Measurements from ENCODE around the gene CDK19. TPM values are rescaled to one million over a fixed set of nuclear protein-coding genes. Genes with fewer than 3 reads are reported as not detected.

CDK19 gene
- total RNA-seq, 1 experiment from 2014 or later, result 11.7 TPM

DNA sequence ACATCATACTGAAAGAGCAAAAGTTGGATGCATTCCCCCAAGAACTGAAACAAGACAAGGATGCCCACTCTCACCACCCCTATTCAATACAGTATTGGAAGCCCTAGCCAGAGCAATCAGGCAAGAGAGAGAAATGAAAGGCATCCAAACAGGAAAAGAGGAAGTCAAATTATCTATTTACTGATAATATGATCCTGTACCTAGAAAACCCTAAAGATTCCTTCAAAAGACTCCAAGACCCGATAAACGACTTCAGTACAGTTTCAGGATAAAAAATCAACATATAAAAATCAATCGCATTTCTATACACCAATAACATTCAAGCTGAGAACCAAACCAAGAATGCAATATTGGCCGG lies 14.5 kb downstream of the CDK19 start:
- TF ChIP-seq ZNF423 (CRISPR knock-in tag; IDR thresholded peaks at IDR 0.05), result no peak
- TF ChIP-seq, protein P1, sequence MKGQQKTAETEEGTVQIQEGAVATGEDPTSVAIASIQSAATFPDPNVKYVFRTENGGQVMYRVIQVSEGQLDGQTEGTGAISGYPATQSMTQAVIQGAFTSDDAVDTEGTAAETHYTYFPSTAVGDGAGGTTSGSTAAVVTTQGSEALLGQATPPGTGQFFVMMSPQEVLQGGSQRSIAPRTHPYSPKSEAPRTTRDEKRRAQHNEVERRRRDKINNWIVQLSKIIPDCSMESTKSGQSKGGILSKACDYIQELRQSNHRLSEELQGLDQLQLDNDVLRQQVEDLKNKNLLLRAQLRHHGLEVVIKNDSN (CRISPR knock-in tag; IDR thresholded peaks at IDR 0.05), result no peak
- no peak for TF ChIP-seq TP53 (CRISPR knock-in tag; IDR thresholded peaks at IDR 0.05)
- TF ChIP-seq, protein P2, sequence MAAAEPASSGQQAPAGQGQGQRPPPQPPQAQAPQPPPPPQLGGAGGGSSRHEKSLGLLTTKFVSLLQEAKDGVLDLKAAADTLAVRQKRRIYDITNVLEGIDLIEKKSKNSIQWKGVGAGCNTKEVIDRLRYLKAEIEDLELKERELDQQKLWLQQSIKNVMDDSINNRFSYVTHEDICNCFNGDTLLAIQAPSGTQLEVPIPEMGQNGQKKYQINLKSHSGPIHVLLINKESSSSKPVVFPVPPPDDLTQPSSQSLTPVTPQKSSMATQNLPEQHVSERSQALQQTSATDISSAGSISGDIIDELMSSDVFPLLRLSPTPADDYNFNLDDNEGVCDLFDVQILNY (CRISPR knock-in tag; IDR thresholded peaks at IDR 0.05), result no peak

DNA sequence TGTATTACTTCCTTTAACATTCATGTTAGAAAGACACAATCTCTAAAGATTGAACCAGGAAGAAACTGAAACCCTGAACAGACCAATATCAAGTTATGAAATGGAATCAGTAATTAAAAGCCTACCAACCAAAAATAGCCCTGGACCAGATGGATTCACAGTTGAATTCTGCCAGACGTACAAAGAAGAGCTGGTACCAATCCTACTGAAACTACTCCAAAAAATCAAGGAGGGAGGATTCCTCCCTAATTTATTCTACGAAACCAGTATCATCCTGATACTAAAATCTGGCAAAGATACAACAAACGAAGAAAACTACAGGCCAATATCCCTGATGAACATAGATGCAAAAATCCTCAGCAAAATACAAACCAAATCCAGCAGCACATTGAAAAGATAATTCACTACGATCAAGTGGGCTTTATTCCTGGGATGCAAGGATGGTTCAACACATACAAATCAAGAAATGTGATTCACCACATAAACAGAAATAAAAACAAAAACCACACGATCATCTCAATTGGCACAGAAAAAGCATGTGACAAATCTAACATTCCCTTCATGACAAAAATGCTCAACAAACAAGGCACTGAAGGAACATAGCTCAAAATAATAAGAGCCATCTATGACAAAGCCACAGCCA lies 15.0 kb downstream of the CDK19 start:
- ChIA-PET POLR2A (interaction anchor here (0.6 to 1.2 kb wide), 2 partner anchors 76 to 189 kb away, joined by 3 read pairs; no protein-coding TSS in a partner anchor), CTCF (no interaction called here)
- Mint-ChIP-seq H3K4me1 (no peaks in the 10 kb centered on the region), H3K4me3 (no peak overlapping the region), H3K27ac (no peak overlapping the region; the same call in 1 of the 2 replicates), H3K36me3 (peaks cover 8% of the 10 kb centered on the region), H3K9me3 (peaks cover 18% of the 10 kb centered on the region), H3K27me3 (ENCODE audit: low read depth) (no peaks in the 10 kb centered on the region)
- no peak for DNase-seq (ENCODE audit: low spot score)
- TF ChIP-seq, protein P3, sequence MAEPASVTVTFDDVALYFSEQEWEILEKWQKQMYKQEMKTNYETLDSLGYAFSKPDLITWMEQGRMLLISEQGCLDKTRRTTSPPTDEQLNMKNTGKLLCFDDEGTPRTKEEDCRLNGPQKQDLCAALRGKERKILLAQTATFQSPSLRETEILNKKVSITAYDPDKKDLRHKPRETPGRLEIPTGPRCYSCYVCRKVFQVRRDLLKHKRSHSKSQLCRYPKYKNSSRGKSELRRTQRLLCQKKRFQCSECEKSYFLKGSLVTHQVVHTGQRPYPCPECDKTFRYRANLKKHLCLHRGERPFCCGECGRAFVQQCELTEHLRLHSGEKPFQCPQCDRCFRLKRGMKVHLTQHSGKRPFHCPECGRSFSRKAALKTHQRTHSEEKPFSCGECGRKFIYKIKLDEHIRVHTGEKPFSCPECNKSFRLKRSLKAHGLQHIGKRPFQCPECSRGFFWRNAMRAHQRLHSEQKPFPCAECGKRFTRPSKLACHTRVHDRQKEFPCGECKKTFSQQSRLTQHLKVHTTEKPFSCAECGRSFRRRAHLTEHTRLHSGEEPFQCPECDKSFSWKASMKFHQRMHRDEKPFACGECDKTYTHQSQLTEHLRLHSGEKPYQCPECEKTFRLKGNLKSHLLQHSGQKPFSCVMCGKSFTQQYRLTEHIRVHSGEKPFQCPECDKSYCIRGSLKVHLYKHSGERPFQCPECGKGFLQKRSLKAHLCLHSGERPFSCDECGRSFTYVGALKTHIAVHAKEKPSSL (CRISPR knock-in tag; conservative IDR thresholded peaks at IDR 0.05), result no peak
- TF ChIP-seq FOXP1 (CRISPR knock-in tag; IDR thresholded peaks at IDR 0.05; ENCODE audit: borderline replicate concordance) (no peak), CREM (CRISPR knock-in tag; IDR thresholded peaks at IDR 0.05) (no peak), CREB1 (CRISPR knock-in tag; IDR thresholded peaks at IDR 0.05) (no peak), TCF7 (CRISPR knock-in tag; IDR thresholded peaks at IDR 0.05; ENCODE audit: low read depth) (no peak)
- ATAC-seq, result no peak

More for the DNA sequence above, 14.5 kb downstream of the CDK19 start:
- H3K9me3 Mint-ChIP-seq, result peaks cover 18% of the 10 kb centered on the region
- no peaks in the 10 kb centered on the region for H3K4me1 Mint-ChIP-seq
- no peak overlapping the region; the same call in 1 of the 2 replicates for H3K27ac Mint-ChIP-seq
- no peaks in the 10 kb centered on the region for H3K27me3 Mint-ChIP-seq (ENCODE audit: low read depth)
- H3K36me3 Mint-ChIP-seq, result peaks cover 8% of the 10 kb centered on the region
- no peak overlapping the region for H3K4me3 Mint-ChIP-seq
- ChIA-PET CTCF (interaction anchor here (0.8 kb wide), 1 partner anchor 119 kb away, joined by 3 read pairs; no protein-coding TSS in a partner anchor), POLR2A (interaction anchor here (1.2 kb wide), 1 partner anchor 76 kb away, joined by 3 read pairs; no protein-coding TSS in a partner anchor)
- ATAC-seq, result no peak
- DNase-seq (ENCODE audit: low spot score), result no peak

DNA sequence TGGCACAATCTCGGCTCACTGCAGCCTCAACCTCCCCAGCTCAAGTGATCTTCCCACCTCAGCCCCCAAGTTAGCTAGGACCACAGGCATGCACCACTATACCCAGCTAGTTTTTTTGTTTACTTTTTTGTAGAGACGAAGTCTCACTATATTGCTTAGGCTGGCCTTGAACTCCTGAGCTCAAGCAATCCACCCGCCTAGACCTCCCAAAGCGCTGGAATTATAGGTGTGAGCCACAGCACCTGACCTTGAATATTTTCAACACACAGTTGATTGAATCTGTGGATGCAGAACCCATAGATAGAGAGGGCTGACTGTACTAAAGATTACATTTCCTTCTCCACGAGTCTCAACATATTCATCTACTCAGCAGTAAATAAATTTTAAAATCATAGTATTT lies 15.6 kb downstream of the CDK19 start:
- Mint-ChIP-seq H3K4me3 (no peak overlapping the region), H3K27me3 (ENCODE audit: low read depth) (no peaks in the 10 kb centered on the region), H3K9me3 (peaks cover 18% of the 10 kb centered on the region), H3K36me3 (peaks cover 8% of the 10 kb centered on the region), H3K4me1 (no peaks in the 10 kb centered on the region), H3K27ac (no peak overlapping the region)
- no peak for ATAC-seq
- CTCF ChIA-PET, result no interaction called here
- POLR2A ChIA-PET, result interaction anchor here (0.6 kb wide), 1 partner anchor 190 kb away, joined by 3 read pairs; no protein-coding TSS in a partner anchor
- DNase-seq (ENCODE audit: low spot score), result no peak
- TF ChIP-seq KAT7 (CRISPR knock-in tag; IDR thresholded peaks at IDR 0.05; ENCODE audit: borderline replicate concordance), result no peak
- TF ChIP-seq ATF1 (CRISPR knock-in tag; IDR thresholded peaks at IDR 0.05), result no peak
- no peak for TF ChIP-seq ETV6 (CRISPR knock-in tag; IDR thresholded peaks at IDR 0.05)
- TF ChIP-seq FOXJ3 (CRISPR knock-in tag; IDR thresholded peaks at IDR 0.05; ENCODE audit: borderline replicate concordance), result no peak
- TF ChIP-seq, protein P4, sequence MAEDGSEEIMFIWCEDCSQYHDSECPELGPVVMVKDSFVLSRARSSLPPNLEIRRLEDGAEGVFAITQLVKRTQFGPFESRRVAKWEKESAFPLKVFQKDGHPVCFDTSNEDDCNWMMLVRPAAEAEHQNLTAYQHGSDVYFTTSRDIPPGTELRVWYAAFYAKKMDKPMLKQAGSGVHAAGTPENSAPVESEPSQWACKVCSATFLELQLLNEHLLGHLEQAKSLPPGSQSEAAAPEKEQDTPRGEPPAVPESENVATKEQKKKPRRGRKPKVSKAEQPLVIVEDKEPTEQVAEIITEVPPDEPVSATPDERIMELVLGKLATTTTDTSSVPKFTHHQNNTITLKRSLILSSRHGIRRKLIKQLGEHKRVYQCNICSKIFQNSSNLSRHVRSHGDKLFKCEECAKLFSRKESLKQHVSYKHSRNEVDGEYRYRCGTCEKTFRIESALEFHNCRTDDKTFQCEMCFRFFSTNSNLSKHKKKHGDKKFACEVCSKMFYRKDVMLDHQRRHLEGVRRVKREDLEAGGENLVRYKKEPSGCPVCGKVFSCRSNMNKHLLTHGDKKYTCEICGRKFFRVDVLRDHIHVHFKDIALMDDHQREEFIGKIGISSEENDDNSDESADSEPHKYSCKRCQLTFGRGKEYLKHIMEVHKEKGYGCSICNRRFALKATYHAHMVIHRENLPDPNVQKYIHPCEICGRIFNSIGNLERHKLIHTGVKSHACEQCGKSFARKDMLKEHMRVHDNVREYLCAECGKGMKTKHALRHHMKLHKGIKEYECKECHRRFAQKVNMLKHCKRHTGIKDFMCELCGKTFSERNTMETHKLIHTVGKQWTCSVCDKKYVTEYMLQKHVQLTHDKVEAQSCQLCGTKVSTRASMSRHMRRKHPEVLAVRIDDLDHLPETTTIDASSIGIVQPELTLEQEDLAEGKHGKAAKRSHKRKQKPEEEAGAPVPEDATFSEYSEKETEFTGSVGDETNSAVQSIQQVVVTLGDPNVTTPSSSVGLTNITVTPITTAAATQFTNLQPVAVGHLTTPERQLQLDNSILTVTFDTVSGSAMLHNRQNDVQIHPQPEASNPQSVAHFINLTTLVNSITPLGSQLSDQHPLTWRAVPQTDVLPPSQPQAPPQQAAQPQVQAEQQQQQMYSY (CRISPR knock-in tag; IDR thresholded peaks at IDR 0.05), result no peak
- TF ChIP-seq, protein P5, sequence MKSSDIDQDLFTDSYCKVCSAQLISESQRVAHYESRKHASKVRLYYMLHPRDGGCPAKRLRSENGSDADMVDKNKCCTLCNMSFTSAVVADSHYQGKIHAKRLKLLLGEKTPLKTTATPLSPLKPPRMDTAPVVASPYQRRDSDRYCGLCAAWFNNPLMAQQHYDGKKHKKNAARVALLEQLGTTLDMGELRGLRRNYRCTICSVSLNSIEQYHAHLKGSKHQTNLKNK (CRISPR knock-in tag; IDR thresholded peaks at IDR 0.05), result no peak
- TF ChIP-seq ZNF219 (CRISPR knock-in tag; IDR thresholded peaks at IDR 0.05; ENCODE audit: borderline replicate concordance), result no peak
- TF ChIP-seq, protein P6, sequence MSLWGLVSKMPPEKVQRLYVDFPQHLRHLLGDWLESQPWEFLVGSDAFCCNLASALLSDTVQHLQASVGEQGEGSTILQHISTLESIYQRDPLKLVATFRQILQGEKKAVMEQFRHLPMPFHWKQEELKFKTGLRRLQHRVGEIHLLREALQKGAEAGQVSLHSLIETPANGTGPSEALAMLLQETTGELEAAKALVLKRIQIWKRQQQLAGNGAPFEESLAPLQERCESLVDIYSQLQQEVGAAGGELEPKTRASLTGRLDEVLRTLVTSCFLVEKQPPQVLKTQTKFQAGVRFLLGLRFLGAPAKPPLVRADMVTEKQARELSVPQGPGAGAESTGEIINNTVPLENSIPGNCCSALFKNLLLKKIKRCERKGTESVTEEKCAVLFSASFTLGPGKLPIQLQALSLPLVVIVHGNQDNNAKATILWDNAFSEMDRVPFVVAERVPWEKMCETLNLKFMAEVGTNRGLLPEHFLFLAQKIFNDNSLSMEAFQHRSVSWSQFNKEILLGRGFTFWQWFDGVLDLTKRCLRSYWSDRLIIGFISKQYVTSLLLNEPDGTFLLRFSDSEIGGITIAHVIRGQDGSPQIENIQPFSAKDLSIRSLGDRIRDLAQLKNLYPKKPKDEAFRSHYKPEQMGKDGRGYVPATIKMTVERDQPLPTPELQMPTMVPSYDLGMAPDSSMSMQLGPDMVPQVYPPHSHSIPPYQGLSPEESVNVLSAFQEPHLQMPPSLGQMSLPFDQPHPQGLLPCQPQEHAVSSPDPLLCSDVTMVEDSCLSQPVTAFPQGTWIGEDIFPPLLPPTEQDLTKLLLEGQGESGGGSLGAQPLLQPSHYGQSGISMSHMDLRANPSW (CRISPR knock-in tag; conservative IDR thresholded peaks at IDR 0.05; ENCODE audit: low read depth), result no peak
- TF ChIP-seq, protein P7, sequence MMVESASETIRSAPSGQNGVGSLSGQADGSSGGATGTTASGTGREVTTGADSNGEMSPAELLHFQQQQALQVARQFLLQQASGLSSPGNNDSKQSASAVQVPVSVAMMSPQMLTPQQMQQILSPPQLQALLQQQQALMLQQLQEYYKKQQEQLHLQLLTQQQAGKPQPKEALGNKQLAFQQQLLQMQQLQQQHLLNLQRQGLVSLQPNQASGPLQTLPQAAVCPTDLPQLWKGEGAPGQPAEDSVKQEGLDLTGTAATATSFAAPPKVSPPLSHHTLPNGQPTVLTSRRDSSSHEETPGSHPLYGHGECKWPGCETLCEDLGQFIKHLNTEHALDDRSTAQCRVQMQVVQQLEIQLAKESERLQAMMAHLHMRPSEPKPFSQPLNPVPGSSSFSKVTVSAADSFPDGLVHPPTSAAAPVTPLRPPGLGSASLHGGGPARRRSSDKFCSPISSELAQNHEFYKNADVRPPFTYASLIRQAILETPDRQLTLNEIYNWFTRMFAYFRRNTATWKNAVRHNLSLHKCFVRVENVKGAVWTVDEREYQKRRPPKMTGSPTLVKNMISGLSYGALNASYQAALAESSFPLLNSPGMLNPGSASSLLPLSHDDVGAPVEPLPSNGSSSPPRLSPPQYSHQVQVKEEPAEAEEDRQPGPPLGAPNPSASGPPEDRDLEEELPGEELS (CRISPR knock-in tag; IDR thresholded peaks at IDR 0.05), result no peak

Data from WTC11 (cell line).